ENCODE data around the gene CAPNS2. TPM values are rescaled to one million over a fixed set of nuclear protein-coding genes. Genes with fewer than 3 reads are reported as not detected.

Gene CAPNS2
- total RNA-seq, 1 experiment from 2014 or later, result not detected

GRCh38 chr16:55563797-55564196 is 2.7 kb upstream of the CAPNS2 start:
- DNase-seq (ENCODE audit: low read depth, low spot score) (no peak), ATAC-seq (no peak)
- no peaks in the 10 kb centered on the region for H3K36me3 ChIP-seq (ENCODE audit: control insufficient read depth in 1 of 2, insufficient read depth in 2 of 2, low read length in 2 of 2)
- ChIA-PET CTCF (no interaction called here), POLR2A (no interaction called here), RAD21 (ENCODE audit: low non-redundant PET in 1 of 2, low total read pairs in 2 of 2, uncharacterized antibody in 2 of 2, unreplicated experiment in 2 of 2) (no interaction called here)
- H2AFZ ChIP-seq (ENCODE audit: low read depth, low read length, poor library complexity, severe bottlenecking), result no peak overlapping the region
- H3K4me1 ChIP-seq (ENCODE audit: control insufficient read depth in 1 of 2, insufficient read depth in 2 of 2, low read length in 2 of 2), result no peaks in the 10 kb centered on the region
- no peak overlapping the region for H3K4me2 ChIP-seq (ENCODE audit: low read length)
- no peaks in the 10 kb centered on the region for H3K9me2 ChIP-seq (ENCODE audit: insufficient read depth)
- intact Hi-C loops (cut with micrococcal nuclease), result no loop called here
- BruUV-seq (replicated peaks), result no TSS peak
- TF ChIP-seq TCF7L2 (IDR thresholded peaks at IDR 0.05; ENCODE audit: borderline replicate concordance, extremely low read depth, insufficient read depth, insufficient read length), result no peak
- TF ChIP-seq, protein P1, sequence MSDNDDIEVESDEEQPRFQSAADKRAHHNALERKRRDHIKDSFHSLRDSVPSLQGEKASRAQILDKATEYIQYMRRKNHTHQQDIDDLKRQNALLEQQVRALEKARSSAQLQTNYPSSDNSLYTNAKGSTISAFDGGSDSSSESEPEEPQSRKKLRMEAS (IDR thresholded peaks at IDR 0.05), result no peak
- no peak for TF ChIP-seq FOSL1 (IDR thresholded peaks at IDR 0.05; ENCODE audit: low read depth)
- H3K9me3 ChIP-seq (ENCODE audit: control insufficient read depth in 1 of 2, insufficient read depth in 1 of 2, low read depth in 1 of 2, low read length in 2 of 2), result no peaks in the 10 kb centered on the region
- H3K79me2 ChIP-seq (ENCODE audit: insufficient read depth, low read length), result no peaks in the 10 kb centered on the region
- no peak overlapping the region for H3K27ac ChIP-seq (ENCODE audit: low read depth, low read length)
- no peaks in the 10 kb centered on the region for H4K20me1 ChIP-seq (ENCODE audit: insufficient read depth)
- no peak overlapping the region for H3K9ac ChIP-seq (ENCODE audit: low read length)
- no peak overlapping the region for H3K4me3 ChIP-seq (replicated peaks in 1 of 2; ENCODE audit: low read depth in 1 of 2, low read length in 2 of 2)
- no peaks in the 10 kb centered on the region for H3K27me3 ChIP-seq (ENCODE audit: insufficient read depth, low read length)

DNA sequence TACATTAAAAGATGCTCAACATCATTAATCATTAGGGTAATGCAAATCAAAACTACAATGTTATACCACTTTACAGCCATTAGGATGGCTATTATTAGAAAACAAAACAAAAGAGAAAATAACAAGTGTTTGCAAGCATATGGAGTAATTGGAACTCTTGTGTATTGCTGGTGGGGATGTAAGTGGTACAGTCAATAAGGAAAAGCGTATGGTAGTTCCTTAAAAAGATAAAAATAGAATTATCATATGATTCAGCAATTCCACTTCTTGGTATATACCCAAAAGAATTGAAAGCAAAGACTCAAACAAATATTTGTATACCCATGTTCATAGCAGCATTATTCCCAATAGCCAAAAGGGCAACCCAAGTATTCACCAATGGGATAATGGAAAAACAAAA is 1.4 kb upstream of the CAPNS2 start:
- Histone ChIP-seq H2AFZ (ENCODE audit: low read depth, low read length, poor library complexity, severe bottlenecking) (no peak overlapping the region), H3K9ac (ENCODE audit: low read length) (no peak overlapping the region), H3K4me1 (ENCODE audit: control insufficient read depth in 1 of 2, insufficient read depth in 2 of 2, low read length in 2 of 2) (no peaks in the 10 kb centered on the region), H3K36me3 (ENCODE audit: control insufficient read depth in 1 of 2, insufficient read depth in 2 of 2, low read length in 2 of 2) (no peaks in the 10 kb centered on the region), H3K27me3 (ENCODE audit: insufficient read depth, low read length) (no peaks in the 10 kb centered on the region), H3K4me3 (replicated peaks in 1 of 2; ENCODE audit: low read depth in 1 of 2, low read length in 2 of 2) (no peak overlapping the region), H3K4me2 (ENCODE audit: low read length) (no peak overlapping the region), H3K27ac (ENCODE audit: low read depth, low read length) (no peak overlapping the region), H3K9me3 (ENCODE audit: control insufficient read depth in 1 of 2, insufficient read depth in 1 of 2, low read depth in 1 of 2, low read length in 2 of 2) (no peaks in the 10 kb centered on the region), H4K20me1 (ENCODE audit: insufficient read depth) (no peaks in the 10 kb centered on the region), H3K9me2 (ENCODE audit: insufficient read depth) (no peaks in the 10 kb centered on the region), H3K79me2 (ENCODE audit: insufficient read depth, low read length) (no peaks in the 10 kb centered on the region)
- TF ChIP-seq FOSL1 (IDR thresholded peaks at IDR 0.05; ENCODE audit: low read depth), result no peak
- TF ChIP-seq TCF7L2 (IDR thresholded peaks at IDR 0.05; ENCODE audit: borderline replicate concordance, extremely low read depth, insufficient read depth, insufficient read length), result no peak
- no peak for TF ChIP-seq REST (IDR thresholded peaks at IDR 0.05; ENCODE audit: low read depth)
- no peak for TF ChIP-seq SRF (IDR thresholded peaks at IDR 0.05; ENCODE audit: low read depth)
- no peak for TF ChIP-seq EZH2 (IDR thresholded peaks at IDR 0.05)
- TF ChIP-seq CBX3 (IDR thresholded peaks at IDR 0.05; ENCODE audit: low read depth), result no peak
- no peak for TF ChIP-seq SP1 (IDR thresholded peaks at IDR 0.05; ENCODE audit: low read depth)
- RAD21 ChIA-PET (ENCODE audit: low non-redundant PET in 1 of 2, low total read pairs in 2 of 2, uncharacterized antibody in 2 of 2, unreplicated experiment in 2 of 2), result no interaction called here
- BruUV-seq (replicated peaks), result no TSS peak
- ATAC-seq, result no peak
- CTCF ChIA-PET, result no interaction called here
- intact Hi-C loops (cut with micrococcal nuclease), result no loop called here
- DNase-seq (ENCODE audit: low read depth, low spot score), result no peak
- POLR2A ChIA-PET, result no interaction called here

Measured in HCT116 (cell line).